BLaER1 (cell line): Measurements from ENCODE around the gene AGPAT2.

Source experiments
- H3K27ac ChIP-seq: shearing (Covaris generic); formaldehyde crosslinking; 2 replicates; pipeline ENCODE4 v1.8.1; 2022
- H3K27me3 ChIP-seq: shearing (Covaris generic); formaldehyde crosslinking; 2 replicates; pipeline ENCODE4 v1.8.1; 2022
- H3K36me3 ChIP-seq: shearing (Covaris generic); formaldehyde crosslinking; 2 replicates; pipeline ENCODE4 v1.8.1; 2022
- H3K4me1 ChIP-seq: shearing (Covaris generic); formaldehyde crosslinking; 2 replicates; pipeline ENCODE4 v1.8.1; 2022
- H3K4me2 ChIP-seq: shearing (Covaris generic); formaldehyde crosslinking; 2 replicates; pipeline ENCODE4 v1.8.1; 2022
- H3K4me3 ChIP-seq: shearing (Covaris generic); formaldehyde crosslinking; 2 replicates; pipeline ENCODE4 v1.8.1; 2022
- H3K9ac ChIP-seq: shearing (Covaris generic); formaldehyde crosslinking; 2 replicates; pipeline ENCODE4 v1.8.1; 2022
- H3K9me3 ChIP-seq: shearing (Covaris generic); formaldehyde crosslinking; 2 replicates; pipeline ENCODE4 v1.8.1; 2022
- H4K20me1 ChIP-seq: shearing (Covaris generic); formaldehyde crosslinking; 2 replicates; pipeline ENCODE4 v1.8.1; 2022
- Cebpa-rat ChIP-seq: shearing (Covaris generic); IDR thresholded peaks from 2 replicates; pipeline ENCODE4 v1.8.1; 2022

AGPAT2 gene

GRCh38 chr9:136624184-136624951, 62.9 kb downstream of the AGPAT2 start:
- peak overlapping the region; percentile 91 for H3K4me2 ChIP-seq
- H3K27me3 ChIP-seq, result peaks cover 12% of the 10 kb centered on the region; the same call in 1 of the 2 replicates

GRCh38 chr9:136623842-136624183, 63.4 kb downstream of the AGPAT2 start:
- Histone ChIP-seq H3K27ac (peak overlapping the region; percentile 79), H3K4me3 (no peak overlapping the region; the same call in 1 of the 2 replicates), H3K9ac (peak overlapping the region; percentile 67; the same call in 1 of the 2 replicates), H3K36me3 (no peaks in the 10 kb centered on the region), H3K4me2 (peak overlapping the region; percentile 91), H3K4me1 (peaks cover 99% of the 10 kb centered on the region), H4K20me1 (peaks cover 10% of the 10 kb centered on the region; the same call in 1 of the 2 replicates), H3K27me3 (peaks cover 12% of the 10 kb centered on the region; the same call in 1 of the 2 replicates), H3K9me3 (no peaks in the 10 kb centered on the region)
- peak; percentile 72 for TF ChIP-seq Cebpa-rat

More at GRCh38 chr9:136624184-136624951, 62.9 kb downstream of the AGPAT2 start:
- Histone ChIP-seq H3K9me3 (no peaks in the 10 kb centered on the region), H3K4me3 (peak overlapping the region; percentile 3; the same call in 1 of the 2 replicates), H3K9ac (peak overlapping the region; percentile 67; the same call in 1 of the 2 replicates), H4K20me1 (peaks cover 13% of the 10 kb centered on the region; the same call in 1 of the 2 replicates), H3K36me3 (no peaks in the 10 kb centered on the region), H3K27ac (peak overlapping the region; percentile 79), H3K4me1 (peaks cover 99% of the 10 kb centered on the region)
- no peak; the same call in 1 of the 2 replicates for TF ChIP-seq Cebpa-rat
